ENCODE measurements around the gene POLR2A. TPM values are rescaled to one million over a fixed set of nuclear protein-coding genes. Genes with fewer than 3 reads are reported as not detected.

POLR2A gene
- total and polyA plus RNA-seq, 2 of the 4 experiments (the other 2 are of a cell fraction) = 54.0 to 56.6 TPM

DNA sequence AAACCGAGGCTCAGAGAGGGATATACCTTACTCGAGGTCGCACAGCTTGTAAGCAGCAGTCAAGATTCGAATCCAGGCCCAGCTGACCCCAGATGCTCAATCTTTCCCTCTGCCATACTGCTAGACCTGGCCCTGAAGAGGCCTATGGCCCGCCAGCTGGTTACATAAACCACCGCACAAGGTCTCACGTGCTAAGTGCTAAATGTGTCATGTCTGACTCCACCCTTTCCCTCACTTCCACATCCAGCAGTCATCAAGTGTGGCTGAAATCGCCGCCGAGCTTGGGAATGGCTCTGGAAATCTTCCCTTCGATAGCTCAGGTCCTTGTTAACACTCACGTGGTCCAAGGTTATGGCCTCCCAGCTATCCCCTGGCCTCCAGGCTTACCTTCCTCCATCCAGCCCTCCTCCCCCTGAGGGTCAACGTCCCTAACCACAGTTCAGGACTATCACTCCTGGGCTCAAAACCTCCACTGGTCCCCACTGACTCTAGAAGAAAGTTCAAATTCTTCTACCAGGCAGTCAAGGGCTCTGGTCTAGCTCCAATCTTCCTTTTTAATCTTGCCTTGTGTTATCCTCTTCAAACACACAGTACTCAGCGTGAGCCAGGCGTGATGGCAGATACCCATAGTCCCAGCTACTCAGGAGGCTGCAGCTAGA lies 8.3 kb upstream of the POLR2A start:
- intact Hi-C loops (cut with micrococcal nuclease) (no loop called here), dilution Hi-C loops (cut with HindIII; ENCODE audit: low sequenced_read_pairs, unreplicated experiment) (no loop called here), in situ Hi-C loops (cut with MboI; ENCODE audit: low sequenced_read_pairs) (no loop called here)
- H3K36me3 ChIP-seq (ENCODE audit: control insufficient read depth, insufficient read depth, low read length) = peaks cover 6% of the 10 kb centered on the region; the same call in 1 of the 2 replicates
- no peak overlapping the region for H3K18ac ChIP-seq (ENCODE audit: low read depth, low read length)
- no peak overlapping the region for H2BK20ac ChIP-seq (ENCODE audit: low read depth, low read length)
- H2BK5ac ChIP-seq (ENCODE audit: low read depth, low read length, poor library complexity, severe bottlenecking) = peak overlapping the region; percentile 45
- peak overlapping the region; percentile 4; the same call in 1 of the 2 replicates for H3K4me2 ChIP-seq (ENCODE audit: low read depth, low read length)
- ChIA-PET POLR2A (ENCODE audit: unreplicated experiment) (interaction anchor here (0.5 to 0.7 kb wide), 3 partner anchors 9 to 22 kb away, joined by 3 to 5 read pairs (median 4); no protein-coding TSS in a partner anchor), CTCF (interaction anchor here (2.2 kb wide), 1 partner anchor 39 kb away, joined by 10 read pairs; no protein-coding TSS in a partner anchor)
- H3K4me1 ChIP-seq (ENCODE audit: control insufficient read depth, insufficient read depth, low read length) = peaks cover 22% of the 10 kb centered on the region
- H3K9ac ChIP-seq (ENCODE audit: low read depth, low read length) = 0 out of 2 replicates have a peak overlapping the region, but pooled peaks have one; percentile 7
- DNase-seq (peak; percentile 41), ATAC-seq (ENCODE audit: low read depth) (no peak)
- H2BK15ac ChIP-seq (ENCODE audit: low read depth, low read length) = no peak overlapping the region
- peak overlapping the region; percentile 9 for H3K27ac ChIP-seq (ENCODE audit: insufficient read depth, low read length)
- peak overlapping the region; percentile 93 for H3K4ac ChIP-seq (ENCODE audit: low read depth, low read length)
- H2AFZ ChIP-seq (replicated peaks; ENCODE audit: low read length, poor library complexity) = no peak overlapping the region
- BruUV-seq (replicated peaks) = no TSS peak
- peak overlapping the region; percentile 39 for H3K23ac ChIP-seq (ENCODE audit: low read depth, low read length)
- H4K20me1 ChIP-seq (ENCODE audit: insufficient read depth, low read length) = peaks cover 74% of the 10 kb centered on the region
- H2AK5ac ChIP-seq (ENCODE audit: low read depth, low read length) = peak overlapping the region; percentile 89
- peak overlapping the region; percentile 47 for H3K14ac ChIP-seq (replicated peaks; ENCODE audit: low read depth, low read length)
- no peaks in the 10 kb centered on the region for H3K27me3 ChIP-seq (ENCODE audit: control insufficient read depth, insufficient read depth, low read length)
- TF ChIP-seq BHLHE40 (IDR thresholded peaks at IDR 0.05; ENCODE audit: low read depth, low read length) = peak; percentile 78; the same call in 1 of the 2 replicates
- TF ChIP-seq MAZ (IDR thresholded peaks at IDR 0.05; ENCODE audit: borderline replicate concordance, low read depth, low read length) = no peak
- no peak for TF ChIP-seq RAD21 (IDR thresholded peaks at IDR 0.05; ENCODE audit: low read length)
- no peak overlapping the region for H4K5ac ChIP-seq (ENCODE audit: low read depth, low read length)
- H3K56ac ChIP-seq (ENCODE audit: extremely low read depth, insufficient read depth, low read length) = no peak overlapping the region
- peak overlapping the region; percentile 6 for H2AK9ac ChIP-seq (replicated peaks; ENCODE audit: low read depth, low read length, poor library complexity)
- peaks cover 30% of the 10 kb centered on the region for H3K9me1 ChIP-seq (ENCODE audit: insufficient read depth, low read length)
- H3K79me1 ChIP-seq (ENCODE audit: low read depth in 1 of 2, low read length in 2 of 2) = peaks cover 9 to 69% of the 10 kb centered on the region in 2 experiments; a peak in 3 of 4 replicates
- H4K8ac ChIP-seq (ENCODE audit: low read depth in 2 of 2, low read length in 2 of 2) = no peak overlapping the region; a peak in 1 of 4 replicates
- peak overlapping the region; percentile 11; the same call in 1 of the 2 replicates for H4K91ac ChIP-seq (ENCODE audit: insufficient read depth, low read depth, low read length)
- 90% methylated on average over 8 of the region's 15 CpGs; no CpG with 5 or more reads in 1 of the 2 experiments for WGBS, 2 experiments (ENCODE audit: extremely low coverage in 2 of 2, insufficient read length in 1 of 2)
- no peak overlapping the region for H2BK120ac ChIP-seq (ENCODE audit: low read depth, low read length)
- no peaks in the 10 kb centered on the region for H3K9me3 ChIP-seq (ENCODE audit: control insufficient read depth, insufficient read depth, low read length)
- no peak overlapping the region for H3K4me3 ChIP-seq (ENCODE audit: insufficient read depth, low read depth, low read length)
